Mammary epithelial cell (primary cell): ENCODE data around the gene CFAP221.

ENCODE experiments used
- EZH2 ChIP-seq: IDR thresholded peaks from 2 replicates; pipeline ENCODE4 v1.6.1; 2012; ENCODE audit warnings: low read length, inconsistent platforms, borderline replicate concordance
- TF ChIP-seq, protein P1 (sequence below), 2 donors: IDR thresholded peaks in 1 of 2; conservative IDR thresholded peaks in 1 of 2; 2 replicates each; pipeline ENCODE4 v1.5.1; 2011 to 2012; ENCODE audit warnings: inconsistent platforms in 2 of 2, low read length in 2 of 2, mild to moderate bottlenecking in 2 of 2, control low read depth in 1 of 2, low read depth in 1 of 2; ENCODE audit not compliant: insufficient read depth in 1 of 2; ENCODE audit errors: extremely low read depth in 1 of 2

DNA sequence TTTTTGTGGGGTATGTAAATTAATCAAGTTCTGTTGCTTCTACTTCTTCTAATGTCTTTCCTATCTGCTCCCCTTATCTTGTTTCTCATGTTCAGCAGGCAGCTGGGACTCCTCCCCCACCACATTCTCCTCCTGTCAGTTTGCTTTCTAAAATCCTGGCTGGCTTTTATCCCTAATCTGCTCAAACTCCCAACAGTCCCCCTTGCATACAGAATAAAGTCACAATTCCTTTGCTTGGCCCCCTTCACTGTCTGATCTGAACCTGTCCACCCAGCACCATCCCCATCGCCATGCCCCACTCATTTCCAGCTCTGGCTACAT lies 2.2 kb downstream of the CFAP221 start:
- no peak for TF ChIP-seq EZH2
- TF ChIP-seq, protein P1, sequence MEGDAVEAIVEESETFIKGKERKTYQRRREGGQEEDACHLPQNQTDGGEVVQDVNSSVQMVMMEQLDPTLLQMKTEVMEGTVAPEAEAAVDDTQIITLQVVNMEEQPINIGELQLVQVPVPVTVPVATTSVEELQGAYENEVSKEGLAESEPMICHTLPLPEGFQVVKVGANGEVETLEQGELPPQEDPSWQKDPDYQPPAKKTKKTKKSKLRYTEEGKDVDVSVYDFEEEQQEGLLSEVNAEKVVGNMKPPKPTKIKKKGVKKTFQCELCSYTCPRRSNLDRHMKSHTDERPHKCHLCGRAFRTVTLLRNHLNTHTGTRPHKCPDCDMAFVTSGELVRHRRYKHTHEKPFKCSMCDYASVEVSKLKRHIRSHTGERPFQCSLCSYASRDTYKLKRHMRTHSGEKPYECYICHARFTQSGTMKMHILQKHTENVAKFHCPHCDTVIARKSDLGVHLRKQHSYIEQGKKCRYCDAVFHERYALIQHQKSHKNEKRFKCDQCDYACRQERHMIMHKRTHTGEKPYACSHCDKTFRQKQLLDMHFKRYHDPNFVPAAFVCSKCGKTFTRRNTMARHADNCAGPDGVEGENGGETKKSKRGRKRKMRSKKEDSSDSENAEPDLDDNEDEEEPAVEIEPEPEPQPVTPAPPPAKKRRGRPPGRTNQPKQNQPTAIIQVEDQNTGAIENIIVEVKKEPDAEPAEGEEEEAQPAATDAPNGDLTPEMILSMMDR (conservative IDR thresholded peaks at IDR 0.05 in 1 of 2, IDR thresholded peaks at IDR 0.05 in 1 of 2; ENCODE audit: extremely low read depth in 1 of 2, insufficient read depth in 1 of 2, low read depth in 1 of 2, low read length in 2 of 2) = no peak
